Endothelial cell of umbilical vein (primary cell): Measurements from ENCODE around the gene PPFIA2. TPM values are rescaled to one million over a fixed set of nuclear protein-coding genes. Genes with fewer than 3 reads are reported as not detected.

Experiments used
- BruUV-seq: library from RNA; stranded (reverse); fragments of 400-500 nt; replicated peaks from 2 replicates; lab custom pipeline; 2021; lab: Mats Ljungman, UMichigan
- CTCF ChIA-PET: fragments of 300-600, 350-600 bp; sonication (Branson Sonifier 250); formaldehyde crosslinking; loops from one replicate; lab custom pipeline; 2021; ENCODE audit warnings: antibody characterized with exemption, inconsistent platforms; lab: Charles Lee
- POLR2A ChIA-PET: fragments of 300-600, 350-600 bp; sonication (Branson Sonifier 250); formaldehyde crosslinking; loops from one replicate; lab custom pipeline; 2021; ENCODE audit warnings: antibody characterized with exemption, inconsistent platforms; lab: Charles Lee
- DNase-seq: peaks from one replicate; pipeline ENCODE4 v3.0.0-alpha.2; 2011; ENCODE audit warnings: low read depth, low spot score
- FAIRE-seq: peaks from 2 replicates; lab custom pipeline; 2011; peaks lifted over from hg19 to GRCh38; lab: Jason Lieb, UNC
- H2AFZ ChIP-seq: 2 replicates; pipeline ENCODE4 v1.6.0; 2012; ENCODE audit warnings: low read depth, low read length, control low read depth, inconsistent platforms
- H3K27ac ChIP-seq: 2 replicates; pipeline ENCODE4 v1.5.1; 2011; ENCODE audit warnings: low read depth, mild to moderate bottlenecking, control low read depth, low read length, moderate library complexity; ENCODE audit not compliant: insufficient read depth
- H3K27me3 ChIP-seq, 2 experiments: 2 replicates each; pipeline versions ENCODE4 v1.6.0 to v1.6.1; 2011; ENCODE audit warnings: low read length in 2 of 2, mixed read lengths in 1 of 2; ENCODE audit not compliant: control insufficient read depth in 2 of 2, insufficient read depth in 2 of 2
- H3K36me3 ChIP-seq, 2 experiments: 2 replicates in 1 of 2; 3 replicates in 1 of 2; pipeline ENCODE4 v1.5.1; 2011; ENCODE audit warnings: low read length in 2 of 2, mild to moderate bottlenecking in 1 of 2, moderate library complexity in 1 of 2; ENCODE audit not compliant: control insufficient read depth in 2 of 2, insufficient read depth in 2 of 2; ENCODE audit errors: extremely low read depth in 1 of 2
- H3K4me1 ChIP-seq: 3 replicates; pipeline ENCODE4 v1.5.1; 2011; ENCODE audit warnings: mild to moderate bottlenecking, low read length; ENCODE audit not compliant: control insufficient read depth, insufficient read depth; ENCODE audit errors: extremely low read depth
- H3K4me2 ChIP-seq: 2 replicates; pipeline ENCODE4 v1.6.1; 2011; ENCODE audit warnings: low read length, control low read depth, mixed read lengths; ENCODE audit not compliant: insufficient read depth
- H3K4me3 ChIP-seq, 3 experiments: fragments of 200-600 bp in 1 of 3; sonication (generic), shearing (Covaris generic) in 1 of 3; replicated peaks in 1 of 3; 2 replicates each; pipeline ENCODE4 v1.5.1; 2011 to 2016; ENCODE audit warnings: control low read depth in 3 of 3, low read length in 3 of 3, mild to moderate bottlenecking in 2 of 3, inconsistent platforms in 1 of 3, low read depth in 1 of 3, moderate library complexity in 1 of 3; ENCODE audit not compliant: insufficient read depth in 1 of 3
- H3K79me2 ChIP-seq: 2 replicates; pipeline ENCODE4 v1.6.0; 2012; ENCODE audit warnings: low read length, inconsistent platforms; ENCODE audit not compliant: control insufficient read depth, insufficient read depth
- H3K9ac ChIP-seq: replicated peaks from 2 replicates; pipeline ENCODE3; 2011; ENCODE audit warnings: low read length, control low read depth; ENCODE audit not compliant: insufficient read depth; ENCODE audit errors: extremely low read depth
- H3K9me1 ChIP-seq: replicated peaks from 3 replicates; pipeline ENCODE4 v1.6.0; 2011; ENCODE audit warnings: mild to moderate bottlenecking, low read length; ENCODE audit not compliant: control insufficient read depth, insufficient read depth; ENCODE audit errors: extremely low read depth
- H3K9me3 ChIP-seq: replicated peaks from 2 replicates; pipeline ENCODE4 v1.5.1; 2012; ENCODE audit warnings: low read length, inconsistent platforms; ENCODE audit not compliant: control insufficient read depth, insufficient read depth
- H4K20me1 ChIP-seq: replicated peaks from 2 replicates; pipeline ENCODE3; 2011; ENCODE audit warnings: mild to moderate bottlenecking, low read length; ENCODE audit not compliant: control insufficient read depth, insufficient read depth; ENCODE audit errors: extremely low read depth
- EZH2 ChIP-seq: IDR thresholded peaks from 2 replicates; pipeline ENCODE4 v1.6.1; 2012; ENCODE audit warnings: borderline replicate concordance, low read depth, mild to moderate bottlenecking, moderate library complexity, low read length, inconsistent platforms; ENCODE audit not compliant: severe bottlenecking
- JUN ChIP-seq: IDR thresholded peaks from 2 replicates; pipeline ENCODE4 v1.6.1; 2011; ENCODE audit warnings: borderline replicate concordance, low read depth; ENCODE audit not compliant: insufficient read length, insufficient read depth
- dilution Hi-C: fragments of 300-500 bp; cut with MboI; formaldehyde crosslinking; loops from one replicate; pipeline ENCODE4 v1.15.0; 2019; ENCODE audit warnings: low sequenced_read_pairs; ENCODE audit not compliant: extremely low pct_ligation_motif_present
- intact Hi-C: fragments of 100-400 bp; cut with micrococcal nuclease; formaldehyde crosslinking; loops from one replicate; pipeline ENCODE4 v1.10.0; 2022
- polyA plus RNA-seq, 4 experiments: library from polyadenylated mRNA; depleted of rRNA in 3 of 4; stranded (reverse) in 3 of 4; unstranded in 1 of 4; fragments of >200 nt; gene quantifications; 2 replicates each; pipeline versions ENCODE4 v1.2.1 to v1.2.3, GENCODE V29; 2011 to 2012; ENCODE audit warnings: missing spikeins in 1 of 4
- total RNA-seq: library from RNA; stranded (reverse); gene quantifications from 2 replicates; pipeline ENCODE4 v1.2.3, GENCODE V29; 2021
- TF ChIP-seq, protein P1 (sequence below): IDR thresholded peaks from 2 replicates; pipeline ENCODE4 v1.6.1; 2011; ENCODE audit not compliant: insufficient read depth, insufficient read length
- TF ChIP-seq, protein P2 (sequence below), 2 donors: IDR thresholded peaks; 1 replicate in 1 of 2; 2 replicates in 1 of 2; pipeline ENCODE4 v1.5.1; 2011; ENCODE audit warnings: low read length in 2 of 2, mild to moderate bottlenecking in 2 of 2, moderate library complexity in 2 of 2, control low read depth in 1 of 2, inconsistent platforms in 1 of 2, low read depth in 1 of 2; ENCODE audit not compliant: insufficient read depth in 1 of 2; ENCODE audit errors: extremely low read depth in 1 of 2

The PPFIA2 gene
- total and polyA plus RNA-seq, 2 donors (not counting 3 experiments of a cell fraction or from before 2014, with no cell fraction given), result not detected

DNA sequence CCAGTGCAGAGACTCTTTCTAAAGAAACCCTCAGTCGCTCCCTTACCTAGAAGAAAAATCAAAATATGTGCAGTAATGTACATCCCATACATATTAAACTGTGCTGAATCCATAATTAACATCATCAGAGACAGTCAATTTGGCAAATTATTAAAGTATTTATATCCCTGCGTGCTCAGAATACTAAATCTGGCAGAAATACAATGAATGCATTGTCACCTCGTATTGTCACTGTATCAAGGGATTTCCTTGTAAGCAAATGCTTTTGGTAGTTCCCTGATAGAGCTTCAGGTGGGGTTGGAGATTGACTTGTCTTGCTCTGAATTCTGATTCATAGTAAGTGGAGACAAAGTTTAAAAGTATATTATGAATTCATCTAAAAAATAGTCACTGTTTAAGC lies 319.1 kb downstream of the PPFIA2 start:
- dilution Hi-C loops, result no loop called here
- H3K9me3 ChIP-seq, result no peaks in the 10 kb centered on the region
- no peak overlapping the region for H3K9ac ChIP-seq
- no peaks in the 10 kb centered on the region for H3K9me1 ChIP-seq
- no peak overlapping the region for H3K4me3 ChIP-seq
- H3K79me2 ChIP-seq, result no peaks in the 10 kb centered on the region
- BruUV-seq, result no TSS peak
- ChIA-PET POLR2A (no interaction called here), CTCF (interaction anchor here (1.6 kb wide), 1 partner anchor 171 kb away, joined by 4 read pairs; no protein-coding TSS in a partner anchor)
- H3K36me3 ChIP-seq, result no peaks in the 10 kb centered on the region
- no peak overlapping the region for H2AFZ ChIP-seq
- DNase-seq (no peak), FAIRE-seq (no peak)
- intact Hi-C loops, result no loop called here
- no peaks in the 10 kb centered on the region for H3K4me1 ChIP-seq
- H4K20me1 ChIP-seq, result no peaks in the 10 kb centered on the region
- H3K27ac ChIP-seq, result no peak overlapping the region
- H3K27me3 ChIP-seq, result no peaks in the 10 kb centered on the region
- H3K4me2 ChIP-seq, result no peak overlapping the region
- TF ChIP-seq EZH2 (no peak), JUN (no peak)
- TF ChIP-seq, protein P1, sequence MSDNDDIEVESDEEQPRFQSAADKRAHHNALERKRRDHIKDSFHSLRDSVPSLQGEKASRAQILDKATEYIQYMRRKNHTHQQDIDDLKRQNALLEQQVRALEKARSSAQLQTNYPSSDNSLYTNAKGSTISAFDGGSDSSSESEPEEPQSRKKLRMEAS, result no peak

DNA sequence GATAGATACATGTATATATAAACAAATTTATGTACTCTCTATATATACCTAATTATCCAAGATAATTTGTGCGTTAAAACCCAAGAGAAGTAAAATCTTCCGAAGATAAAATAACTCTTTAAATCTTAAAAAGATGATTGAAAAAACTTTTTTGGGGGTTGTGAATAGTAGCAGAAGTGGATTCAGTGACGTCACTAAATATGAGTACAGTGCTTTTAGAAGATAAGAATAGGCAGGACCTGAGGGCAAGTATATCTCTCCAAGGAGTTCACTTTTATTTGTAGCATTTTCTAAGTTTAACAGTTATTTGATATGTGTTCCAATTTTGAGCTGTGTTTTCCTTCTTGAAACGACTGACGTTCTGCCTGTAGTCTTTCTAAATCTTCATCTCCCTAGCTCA lies 319.8 kb downstream of the PPFIA2 start:
- no peak overlapping the region for H3K4me2 ChIP-seq
- H3K4me3 ChIP-seq, result no peak overlapping the region
- no peaks in the 10 kb centered on the region for H3K4me1 ChIP-seq
- FAIRE-seq (no peak), DNase-seq (no peak)
- no TSS peak for BruUV-seq
- H4K20me1 ChIP-seq, result no peaks in the 10 kb centered on the region
- ChIA-PET POLR2A (no interaction called here), CTCF (interaction anchor here (1.6 kb wide), 1 partner anchor 172 kb away, joined by 4 read pairs; no protein-coding TSS in a partner anchor)
- H3K36me3 ChIP-seq, result no peaks in the 10 kb centered on the region
- H3K9me3 ChIP-seq, result no peaks in the 10 kb centered on the region
- no peaks in the 10 kb centered on the region for H3K79me2 ChIP-seq
- no peaks in the 10 kb centered on the region for H3K9me1 ChIP-seq
- no peaks in the 10 kb centered on the region for H3K27me3 ChIP-seq
- intact Hi-C loops (no loop called here), dilution Hi-C loops (no loop called here)
- H3K27ac ChIP-seq, result no peak overlapping the region
- TF ChIP-seq, protein P2, sequence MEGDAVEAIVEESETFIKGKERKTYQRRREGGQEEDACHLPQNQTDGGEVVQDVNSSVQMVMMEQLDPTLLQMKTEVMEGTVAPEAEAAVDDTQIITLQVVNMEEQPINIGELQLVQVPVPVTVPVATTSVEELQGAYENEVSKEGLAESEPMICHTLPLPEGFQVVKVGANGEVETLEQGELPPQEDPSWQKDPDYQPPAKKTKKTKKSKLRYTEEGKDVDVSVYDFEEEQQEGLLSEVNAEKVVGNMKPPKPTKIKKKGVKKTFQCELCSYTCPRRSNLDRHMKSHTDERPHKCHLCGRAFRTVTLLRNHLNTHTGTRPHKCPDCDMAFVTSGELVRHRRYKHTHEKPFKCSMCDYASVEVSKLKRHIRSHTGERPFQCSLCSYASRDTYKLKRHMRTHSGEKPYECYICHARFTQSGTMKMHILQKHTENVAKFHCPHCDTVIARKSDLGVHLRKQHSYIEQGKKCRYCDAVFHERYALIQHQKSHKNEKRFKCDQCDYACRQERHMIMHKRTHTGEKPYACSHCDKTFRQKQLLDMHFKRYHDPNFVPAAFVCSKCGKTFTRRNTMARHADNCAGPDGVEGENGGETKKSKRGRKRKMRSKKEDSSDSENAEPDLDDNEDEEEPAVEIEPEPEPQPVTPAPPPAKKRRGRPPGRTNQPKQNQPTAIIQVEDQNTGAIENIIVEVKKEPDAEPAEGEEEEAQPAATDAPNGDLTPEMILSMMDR (IDR thresholded peaks at IDR 0.05; ENCODE audit: extremely low read depth in 1 of 2, insufficient read depth in 1 of 2, low read depth in 1 of 2, low read length in 2 of 2), result no peak
- H3K9ac ChIP-seq, result no peak overlapping the region
- H2AFZ ChIP-seq, result no peak overlapping the region
